GM19455 (cell line): ENCODE results near the gene ASB13.

Source experiments
- ATAC-seq: cut with Tn5 transposase; IDR thresholded peaks from one replicate; pipeline ENCODE4 v1.9.1; 2021; ENCODE audit not compliant: unreplicated experiment

ASB13 gene, protein sequence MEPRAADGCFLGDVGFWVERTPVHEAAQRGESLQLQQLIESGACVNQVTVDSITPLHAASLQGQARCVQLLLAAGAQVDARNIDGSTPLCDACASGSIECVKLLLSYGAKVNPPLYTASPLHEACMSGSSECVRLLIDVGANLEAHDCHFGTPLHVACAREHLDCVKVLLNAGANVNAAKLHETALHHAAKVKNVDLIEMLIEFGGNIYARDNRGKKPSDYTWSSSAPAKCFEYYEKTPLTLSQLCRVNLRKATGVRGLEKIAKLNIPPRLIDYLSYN

DNA sequence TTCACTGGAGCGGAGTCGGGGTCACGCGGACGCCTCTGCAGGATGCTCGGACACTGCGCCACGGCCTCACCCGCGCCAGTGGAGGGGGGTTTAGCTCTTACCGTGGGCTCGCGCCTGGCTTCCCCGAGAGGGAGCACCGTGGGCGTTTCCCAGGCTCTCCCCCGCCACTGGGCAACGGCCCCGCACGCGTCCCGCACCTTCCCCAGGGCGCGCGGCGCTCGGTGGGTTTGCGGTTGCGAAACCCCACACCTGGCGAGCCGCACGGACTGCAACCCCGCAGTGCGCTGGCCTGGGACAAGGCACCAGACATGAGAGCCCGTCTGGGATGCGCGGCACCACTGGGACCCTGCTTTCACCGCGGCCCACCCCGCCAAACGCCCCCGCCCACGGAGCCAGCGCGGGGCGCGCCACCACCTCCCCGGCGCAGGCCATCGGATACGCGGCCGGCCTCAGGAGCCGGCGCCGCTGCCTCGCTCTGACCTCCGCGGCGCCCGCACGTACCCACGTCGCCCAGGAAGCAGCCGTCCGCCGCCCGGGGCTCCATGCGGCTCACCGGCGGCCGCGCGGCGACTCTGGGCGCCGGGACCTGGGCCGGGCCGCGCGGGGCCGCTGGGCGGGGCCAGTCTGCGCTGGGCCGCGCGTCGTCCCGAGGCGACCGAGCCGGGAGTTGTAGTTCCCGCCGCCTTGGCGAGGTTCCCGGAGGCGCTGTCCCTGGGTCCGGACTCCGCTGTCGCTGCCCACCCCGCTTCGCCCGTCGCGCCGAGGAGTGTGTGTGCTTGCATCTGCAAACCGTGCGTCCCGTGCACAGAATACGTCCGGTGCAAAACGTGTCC lies at the start of gene ASB13:
TSS of gene ASB13 (minus strand) at position 588 of the 833 bp plus-strand sequence. CDS start at position 544, 44 bp downstream.
- ATAC-seq: peak; percentile 71

DNA sequence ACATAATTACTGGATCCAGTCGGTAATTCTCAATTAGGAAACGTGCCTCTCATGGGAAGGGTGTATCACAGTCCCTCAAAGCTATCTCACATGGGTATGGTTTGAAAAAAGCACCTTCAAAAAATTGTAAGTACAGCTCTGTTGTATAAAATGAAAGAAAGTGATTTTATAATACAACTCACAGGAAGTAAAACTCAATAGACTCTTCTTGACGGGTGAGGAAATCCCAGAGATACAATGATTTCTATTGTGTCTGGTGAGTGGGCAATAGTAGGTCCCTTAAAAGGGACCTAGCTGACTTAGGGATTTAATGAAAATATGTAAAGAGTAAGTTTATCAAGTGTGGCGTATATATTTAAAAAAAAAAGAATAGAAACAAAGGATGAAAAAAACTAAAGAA lies 45.2 kb upstream of the ASB13 start:
- no peak for ATAC-seq

DNA sequence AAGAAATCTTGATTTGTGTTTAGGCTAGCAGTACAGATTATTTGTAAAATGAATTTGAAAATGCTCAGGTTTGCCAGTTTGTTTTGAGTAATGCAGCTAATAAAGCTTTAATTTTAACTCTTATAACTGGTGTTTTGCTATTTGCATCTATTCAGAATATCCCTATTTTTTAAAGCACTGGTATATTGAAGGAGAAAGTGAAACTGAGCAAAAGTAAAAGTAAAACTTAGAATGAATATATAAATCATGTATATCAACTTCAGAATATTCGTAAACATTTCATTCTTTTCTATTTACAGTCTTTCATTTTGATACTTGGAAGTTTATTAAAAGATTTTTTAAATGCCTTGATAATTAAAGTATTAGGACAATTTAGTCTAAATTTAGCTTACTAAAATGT lies 44.5 kb upstream of the ASB13 start:
- no peak for ATAC-seq

DNA sequence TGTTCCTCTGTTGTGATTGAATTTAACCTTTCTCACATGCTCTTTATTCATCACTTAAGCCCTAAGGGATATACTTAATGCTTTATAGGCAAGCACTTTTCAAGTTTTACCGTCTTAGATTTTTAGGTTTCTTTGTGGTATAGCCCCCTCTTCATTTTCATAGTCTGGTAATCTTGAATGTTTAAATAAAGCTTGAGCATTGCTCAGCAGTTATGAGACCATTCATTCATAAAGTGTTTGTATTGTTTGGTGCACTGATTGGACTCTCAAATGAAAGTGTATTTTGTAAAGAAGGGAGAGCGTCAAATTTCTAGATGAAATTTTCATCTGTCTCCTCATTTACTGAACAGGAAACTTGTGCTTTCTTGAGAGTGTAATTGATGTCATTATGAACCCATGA lies 43.5 kb upstream of the ASB13 start:
- ATAC-seq: no peak

DNA sequence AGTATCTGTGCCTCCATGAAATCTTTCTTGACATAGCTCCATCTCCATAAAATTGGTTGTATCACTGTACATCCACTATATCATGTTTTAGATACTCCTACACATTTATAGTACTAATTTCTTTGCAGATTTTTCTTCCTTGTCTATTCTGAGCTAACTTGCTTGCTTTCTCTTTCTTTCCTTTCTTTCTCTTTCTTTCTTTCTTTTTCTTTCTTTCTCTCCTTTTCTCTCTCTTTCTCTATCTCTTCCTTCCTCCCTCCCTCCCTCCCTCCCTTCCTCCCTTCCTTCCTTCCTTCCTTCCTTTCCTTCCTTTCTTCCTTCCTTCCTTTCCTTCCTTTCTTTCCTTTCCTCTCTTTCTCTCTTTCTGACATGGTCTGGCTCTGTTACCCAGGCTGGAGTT lies 42.0 kb upstream of the ASB13 start:
- no peak for ATAC-seq

DNA sequence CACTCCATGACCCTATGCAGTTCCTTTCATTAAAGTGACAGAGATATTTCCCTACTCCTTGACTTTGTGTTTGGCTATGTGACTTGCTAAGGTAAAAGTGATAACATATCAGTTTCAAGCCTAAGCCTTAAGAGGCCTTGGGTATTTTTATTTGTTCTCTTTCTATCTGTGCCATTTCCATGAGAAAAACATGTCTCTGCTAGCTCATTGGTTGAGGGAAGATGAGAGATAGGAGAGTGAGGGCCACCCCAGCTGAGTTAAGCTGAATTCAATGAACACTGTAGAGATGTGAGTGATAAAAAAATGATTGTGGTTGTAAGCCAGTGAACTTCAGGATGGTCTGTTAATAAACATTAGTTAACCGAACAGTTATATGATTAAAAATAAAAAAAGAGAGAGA lies 31.7 kb upstream of the ASB13 start:
- ATAC-seq: no peak

DNA sequence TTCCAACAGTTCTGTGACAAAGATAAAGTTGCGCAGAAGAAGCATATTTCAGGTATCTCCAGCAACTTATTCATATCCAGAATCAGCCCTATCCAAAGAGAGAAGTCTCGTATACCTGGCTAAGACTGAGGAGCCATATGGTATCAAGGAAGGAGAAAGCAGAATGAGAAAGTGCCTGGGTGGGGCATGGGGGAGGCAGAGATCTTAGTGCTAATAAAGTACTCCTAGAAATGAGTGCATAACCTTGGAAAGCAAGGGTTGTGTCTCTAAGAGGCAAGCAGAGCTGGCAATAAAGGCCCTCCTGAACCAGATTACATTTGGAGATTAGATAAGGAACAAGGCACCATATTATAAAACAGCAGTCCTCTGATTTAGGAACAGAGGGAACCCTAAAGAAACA lies 30.9 kb upstream of the ASB13 start:
- no peak for ATAC-seq

DNA sequence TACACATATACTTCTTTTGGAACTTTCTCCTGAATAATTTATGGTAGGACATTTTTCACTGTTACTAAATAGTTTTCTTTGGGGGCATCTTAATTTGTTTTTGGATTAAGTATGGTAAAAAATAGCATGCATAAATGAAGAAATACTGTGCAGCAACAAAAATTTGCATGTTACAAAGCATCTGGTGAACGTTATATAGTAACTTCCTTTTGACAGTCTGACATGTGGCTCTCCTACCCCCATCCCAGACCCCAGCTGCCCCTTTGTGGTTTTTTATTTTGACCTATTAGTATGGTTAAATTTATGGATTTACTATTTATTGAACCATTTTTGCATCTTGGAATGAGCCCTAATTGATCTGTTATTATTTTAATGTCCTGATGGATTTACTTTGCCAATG lies 28.2 kb upstream of the ASB13 start:
- no peak for ATAC-seq

DNA sequence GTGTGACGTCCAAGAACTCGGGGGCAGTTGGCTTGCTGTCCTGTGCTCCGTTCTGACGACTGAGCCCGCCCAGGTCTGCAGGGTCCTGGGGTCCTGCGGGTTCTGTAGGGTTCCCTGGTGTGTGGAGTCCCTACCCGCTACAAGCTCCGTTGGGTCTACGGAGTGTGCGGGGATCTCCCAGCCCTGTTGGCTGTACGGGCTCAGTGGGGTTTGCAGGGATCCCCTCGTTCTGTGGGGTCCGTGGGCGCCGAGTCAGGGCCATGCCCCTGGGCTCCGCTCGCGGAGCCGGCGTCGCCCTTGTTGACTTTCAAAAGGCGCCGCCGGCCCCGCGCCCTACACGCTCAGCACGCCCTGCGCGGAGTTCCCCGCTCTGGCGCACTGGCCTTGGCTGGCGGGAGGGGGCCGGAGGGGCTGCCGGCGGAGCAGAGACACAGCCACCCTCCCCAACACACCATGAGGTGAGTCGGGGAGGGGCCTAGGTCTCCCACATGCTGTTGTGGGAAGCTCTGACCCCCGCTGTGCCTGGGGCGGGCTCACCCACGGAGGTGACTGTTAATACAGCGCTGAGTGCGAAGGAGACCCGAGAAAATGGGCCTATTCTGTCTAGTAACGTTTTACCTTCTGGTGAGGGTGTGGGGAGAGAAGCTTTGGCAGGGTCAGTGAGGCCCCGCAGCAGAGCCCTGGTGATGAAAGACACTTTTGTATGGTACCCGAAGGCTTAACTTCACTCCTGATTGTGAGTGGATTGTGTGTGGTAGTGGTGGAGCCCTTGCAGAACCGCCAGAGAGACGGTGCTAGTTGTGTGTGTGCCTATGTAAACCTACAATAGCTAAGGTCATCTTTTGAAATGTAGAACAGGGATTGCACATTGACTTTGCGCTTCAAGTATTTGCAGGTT lies 26.3 kb upstream of the ASB13 start:
- peak; percentile 71 for ATAC-seq

DNA sequence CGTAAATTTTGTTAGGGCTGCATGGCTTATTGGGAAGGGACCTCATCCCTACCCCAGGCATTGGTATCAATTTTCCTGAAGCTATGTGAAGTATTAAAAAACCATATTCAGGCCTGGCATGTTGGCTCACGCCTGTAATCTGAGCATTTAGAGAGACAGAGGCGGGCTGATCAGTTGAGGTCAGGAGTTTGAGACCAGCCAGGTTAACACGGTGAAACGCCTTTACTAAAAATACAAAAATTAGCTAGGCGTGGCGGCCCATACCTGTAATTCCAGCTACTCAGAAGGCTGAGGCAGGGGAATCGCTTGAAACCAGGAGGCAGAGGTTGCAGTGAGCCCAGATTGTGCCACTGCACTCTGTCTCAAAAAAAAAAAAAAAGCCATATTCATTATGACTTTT lies 25.4 kb upstream of the ASB13 start:
- no peak for ATAC-seq

DNA sequence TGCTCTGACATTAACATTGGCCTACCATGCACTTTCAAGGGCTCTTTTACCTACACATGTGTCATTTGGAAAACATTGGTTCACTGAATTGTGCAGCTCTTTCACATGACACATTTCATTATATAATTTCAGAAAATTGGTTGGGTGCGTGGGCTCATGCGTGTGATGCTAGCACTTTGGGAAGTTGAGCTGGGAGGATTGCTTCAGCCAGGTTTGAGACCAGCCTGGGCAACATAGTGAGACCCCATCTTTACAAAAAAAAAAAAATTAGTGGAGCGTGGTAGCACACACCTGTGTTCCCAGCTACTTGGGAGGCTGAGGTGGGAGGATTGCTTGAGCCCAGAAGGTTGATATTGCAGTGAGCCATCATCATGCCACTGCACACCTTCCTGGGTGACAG lies 22.2 kb upstream of the ASB13 start:
- no peak for ATAC-seq

DNA sequence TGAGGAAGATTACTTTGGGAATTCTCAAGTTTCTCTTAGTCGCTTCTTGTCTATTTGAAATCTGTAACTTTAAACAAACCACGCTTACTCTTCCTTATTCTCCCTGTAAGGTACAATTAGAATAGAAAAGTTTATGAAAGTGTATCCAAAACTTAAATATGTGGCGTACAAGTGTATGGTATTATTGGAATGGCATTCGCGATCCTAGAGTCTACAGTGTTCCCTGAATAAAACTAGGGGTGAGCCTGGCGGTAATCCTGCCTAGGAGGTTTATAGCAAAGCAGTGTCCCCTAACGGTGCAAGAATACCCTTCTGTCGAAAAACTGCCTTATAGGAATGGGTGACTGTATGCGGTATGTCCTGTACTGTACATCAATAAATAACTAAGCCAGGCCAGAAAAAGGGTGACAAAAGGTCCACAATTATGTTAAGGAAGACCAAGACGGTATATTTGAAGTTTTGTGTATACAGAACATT lies 19.4 kb upstream of the ASB13 start:
- no peak for ATAC-seq

DNA sequence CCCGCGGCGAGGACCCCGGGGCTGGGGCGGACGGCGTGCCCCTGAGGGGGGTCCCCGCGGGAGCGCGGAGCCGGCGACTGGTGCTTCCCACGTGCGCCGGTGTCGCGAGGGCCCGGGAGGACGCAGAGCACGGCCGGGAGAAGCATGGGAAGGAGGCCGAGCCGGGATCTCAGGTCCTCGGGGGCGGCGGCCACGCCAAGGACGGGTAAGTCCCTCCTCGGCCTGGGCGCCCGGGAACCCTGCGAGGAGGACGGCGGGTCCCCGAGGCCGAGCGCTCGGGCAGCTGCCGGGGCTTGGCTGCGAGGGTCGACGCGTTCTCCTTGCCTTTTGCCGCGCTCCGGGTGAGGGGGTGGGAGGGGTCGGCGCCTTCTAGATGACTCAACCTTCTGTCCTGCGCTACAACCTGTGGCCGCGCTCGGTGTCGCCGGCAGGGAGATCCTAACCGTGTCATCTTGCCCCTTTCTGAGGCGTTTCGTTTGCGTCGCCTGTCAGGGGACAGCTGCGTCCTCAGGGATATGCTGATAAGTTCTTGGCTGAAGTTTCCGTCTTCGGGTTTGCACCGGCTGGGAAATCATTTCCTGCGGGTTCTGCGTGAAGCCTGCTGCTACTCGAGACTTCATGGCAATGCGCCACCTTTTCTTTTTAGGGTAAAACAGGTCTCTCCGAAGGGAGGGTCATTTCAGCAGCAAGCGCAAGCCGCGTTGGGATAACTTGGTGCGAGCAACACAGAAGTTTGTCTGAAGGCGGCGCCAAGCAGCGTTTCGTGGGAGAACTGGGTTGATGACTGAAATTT lies 18.8 kb upstream of the ASB13 start:
- ATAC-seq: peak; percentile 56

DNA sequence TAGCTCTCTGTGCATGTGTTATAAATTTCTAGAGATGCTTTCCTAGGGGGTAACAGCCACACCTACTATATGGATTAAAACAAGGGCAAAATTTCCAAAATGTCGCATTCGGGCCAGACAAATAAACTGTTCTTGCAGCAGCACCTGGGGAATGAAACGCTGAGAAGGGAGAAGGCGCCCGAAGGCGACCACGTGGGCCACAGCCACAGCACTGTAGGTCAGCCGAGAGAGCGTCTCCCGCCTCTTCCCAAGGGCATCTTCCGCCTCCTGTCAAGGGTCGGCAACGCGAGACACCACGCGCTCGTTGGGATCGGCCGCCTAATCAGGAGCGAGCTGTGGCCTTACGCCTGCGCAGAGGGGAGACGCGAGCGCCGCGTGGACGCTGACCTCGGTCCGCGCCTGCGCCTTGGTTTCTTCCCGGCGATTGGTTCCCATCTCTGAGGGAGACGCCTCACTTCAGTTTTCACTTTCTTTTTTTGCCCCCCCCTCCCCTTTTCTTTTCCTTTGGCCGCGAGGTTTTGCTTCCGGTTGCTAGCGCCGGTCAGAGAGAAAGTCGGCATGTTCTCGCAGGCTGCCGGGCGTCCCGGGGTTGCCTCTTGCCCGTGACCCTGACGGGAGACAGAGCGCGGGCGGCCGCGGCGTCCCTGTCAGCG lies 18.0 kb upstream of the ASB13 start, which contains the start of gene TASOR2:
TSS of gene TASOR2 (plus strand) at position 521 of the 653 bp plus-strand sequence. CDS start 35,805 bp downstream, outside the sequence.
- peak; percentile 70 for ATAC-seq

DNA sequence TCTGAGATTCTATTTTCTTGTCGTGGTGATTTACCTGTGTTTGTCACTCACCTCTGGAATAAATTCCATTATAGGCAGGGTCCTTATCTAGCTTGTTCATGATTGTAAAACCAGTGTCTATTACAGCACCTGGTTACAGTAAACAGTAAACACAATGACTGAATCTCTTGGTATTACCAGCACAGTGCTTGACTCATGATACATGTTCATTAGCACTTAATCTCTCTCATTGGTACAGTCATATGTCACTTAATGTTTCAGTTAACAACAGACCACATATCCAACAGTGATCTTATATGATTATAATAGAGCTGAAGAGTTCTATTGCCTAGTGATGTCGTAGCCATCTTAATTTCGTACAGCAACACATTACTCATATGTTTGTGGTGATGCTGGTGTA lies 16.7 kb upstream of the ASB13 start:
- no peak for ATAC-seq

DNA sequence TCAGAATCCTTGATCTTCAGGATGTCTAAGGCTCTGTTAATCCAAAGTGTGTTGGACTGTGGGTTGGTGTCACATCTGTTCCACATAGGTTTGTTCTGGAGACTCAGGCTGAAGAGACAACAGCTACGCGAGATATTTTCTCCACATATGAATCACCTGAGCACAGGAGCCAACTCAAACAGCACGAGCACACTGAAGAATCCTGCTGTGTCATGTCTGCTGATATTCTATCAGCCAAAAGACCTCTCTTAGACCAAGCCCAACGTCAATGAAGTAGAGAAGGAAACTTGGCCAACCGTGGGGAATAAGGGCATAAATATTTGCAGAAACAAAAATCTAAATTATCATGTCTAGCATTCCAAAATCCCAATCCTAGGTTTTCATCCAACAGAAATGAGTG lies 15.5 kb upstream of the ASB13 start:
- no peak for ATAC-seq

DNA sequence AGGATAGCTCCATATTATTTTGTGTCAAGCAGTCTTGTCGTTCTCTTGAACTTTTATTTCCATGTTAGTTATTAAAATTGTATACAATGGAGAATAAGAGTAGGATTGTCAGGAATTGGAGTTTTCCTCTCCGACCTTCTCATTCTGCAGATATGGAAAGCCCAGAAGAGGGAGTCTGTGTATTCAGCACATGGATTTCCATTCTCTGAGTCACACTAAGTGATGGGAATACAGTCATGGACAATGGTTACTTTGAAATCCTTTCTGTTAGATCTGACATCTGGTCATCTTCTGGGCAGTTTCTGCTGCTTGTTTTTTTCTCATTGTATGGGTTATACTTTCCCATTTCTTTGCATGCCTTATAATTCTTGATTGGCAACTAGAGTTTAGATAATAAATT lies 13.2 kb upstream of the ASB13 start:
- no peak for ATAC-seq

DNA sequence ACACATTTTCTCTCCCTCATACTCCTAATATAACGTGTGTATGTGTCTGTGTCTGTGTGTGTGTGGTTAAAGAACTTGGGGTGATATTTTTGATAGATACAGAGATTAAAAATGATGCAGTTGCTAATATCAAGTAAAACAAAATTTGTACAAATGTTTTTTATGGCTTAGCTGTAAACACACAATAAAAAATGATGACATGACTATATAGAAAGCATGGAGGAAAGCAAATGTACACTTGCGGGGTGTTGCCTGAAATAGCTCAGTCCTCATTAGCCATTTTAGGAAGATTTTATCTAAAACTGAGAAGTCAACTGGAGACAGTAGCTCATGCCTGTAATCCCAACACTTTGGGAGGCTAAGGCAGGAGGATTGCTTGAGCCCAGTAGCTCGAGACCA lies 12.6 kb upstream of the ASB13 start:
- no peak for ATAC-seq

DNA sequence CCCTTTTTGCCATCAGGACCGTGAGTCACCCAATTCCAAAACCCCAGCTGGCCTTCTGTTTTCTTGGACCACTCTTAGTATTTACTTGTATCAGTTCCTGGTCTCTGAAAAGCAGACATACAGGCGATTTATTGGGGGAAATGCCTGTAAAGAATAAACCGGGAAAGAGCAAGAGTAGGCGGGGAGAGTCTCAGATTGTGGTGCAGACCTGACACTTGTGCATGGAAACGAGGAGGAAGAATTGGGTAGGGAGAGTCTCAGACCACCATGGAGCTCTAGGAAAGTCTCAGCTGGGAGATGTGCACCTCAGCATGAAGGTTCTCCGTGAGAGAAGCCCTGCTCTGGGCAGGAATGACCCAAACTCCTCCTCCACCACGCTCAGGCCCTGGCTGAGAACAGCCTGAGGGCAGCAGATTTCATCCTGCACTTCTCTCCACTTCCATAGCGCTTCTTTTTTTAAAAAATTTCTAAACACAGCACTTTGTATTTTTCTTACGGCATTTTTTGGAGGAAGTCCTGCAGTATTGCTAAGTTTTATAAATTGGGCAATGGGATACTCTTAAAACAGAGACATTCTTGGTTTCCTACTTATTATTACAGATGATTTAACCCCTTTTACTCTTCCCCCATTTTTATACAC lies 12.1 kb upstream of the ASB13 start:
- no peak for ATAC-seq
